GM12891 (cell line): ENCODE results near the gene OSER1.

Source experiments
- PAX5 ChIP-seq: IDR thresholded peaks from 2 replicates; pipeline ENCODE4 v1.6.1; 2011; ENCODE audit warnings: low read length, moderate library complexity, mild to moderate bottlenecking; ENCODE audit not compliant: insufficient read depth, severe bottlenecking
- POLR2A ChIP-seq: IDR thresholded peaks from 2 replicates; pipeline ENCODE4 v1.6.1; 2011; ENCODE audit warnings: low read depth, low read length, control low read depth
- POLR2AphosphoS5 ChIP-seq: IDR thresholded peaks from 2 replicates; pipeline ENCODE4 v1.6.1; 2011; ENCODE audit warnings: low read depth, low read length, control low read depth
- SPI1 ChIP-seq: IDR thresholded peaks from 2 replicates; pipeline ENCODE4 v1.6.1; 2011; ENCODE audit warnings: low read depth, low read length, control low read depth
- TAF1 ChIP-seq: IDR thresholded peaks from 2 replicates; pipeline ENCODE4 v1.6.1; 2011; ENCODE audit warnings: low read depth, low read length, control low read depth

DNA sequence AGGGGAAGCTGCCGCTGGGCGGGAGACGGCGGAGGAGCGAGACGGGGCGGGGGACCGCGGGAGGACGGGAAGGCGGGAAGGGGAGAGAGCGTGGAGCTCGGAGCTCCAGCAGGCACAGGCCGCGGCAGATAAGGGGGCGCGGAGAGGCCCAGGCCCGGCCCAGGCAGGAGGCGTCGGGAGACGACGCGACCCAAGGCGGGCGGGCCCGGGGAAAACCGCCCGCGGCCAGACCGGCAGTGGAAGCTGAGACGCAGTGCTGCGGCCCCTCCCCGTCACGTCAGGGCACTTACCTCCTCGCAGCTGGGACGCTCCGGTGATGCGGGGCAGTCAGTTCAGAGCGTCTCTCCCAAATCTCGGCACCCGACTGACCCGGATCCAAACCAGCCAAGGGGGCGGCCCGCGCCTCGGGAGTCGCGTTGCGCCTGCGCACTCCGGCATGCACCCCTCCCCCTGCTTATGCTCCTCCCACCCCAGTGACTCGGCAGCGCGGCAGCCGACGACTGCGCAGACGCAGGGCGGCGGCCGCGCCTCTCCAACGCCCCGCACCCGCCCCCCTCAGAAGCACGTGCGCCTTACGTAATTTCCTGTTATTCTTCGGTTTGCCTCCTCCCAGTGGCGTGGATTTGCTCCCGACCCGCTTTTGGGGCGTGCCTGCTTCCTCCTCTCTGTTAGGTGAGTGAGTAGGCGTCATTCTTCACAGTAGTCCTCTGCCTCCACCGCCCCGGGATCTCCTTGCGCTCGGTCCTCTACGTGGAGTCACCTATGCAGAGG, at the start of gene OSER1:
- TF ChIP-seq POLR2AphosphoS5 = peak; percentile 76
- peak; percentile 47; the same call in 1 of the 2 replicates for TF ChIP-seq SPI1
- peak; percentile 19 for TF ChIP-seq TAF1
- peak; percentile 76 for TF ChIP-seq POLR2A
- TF ChIP-seq PAX5 = no peak
